Adrenal gland (tissue), 5 donors: ENCODE results near the gene ARHGAP30.

Source experiments
- POLR2A ChIP-seq, 2 donors: fragments of 450-650 bp; IDR thresholded peaks; one replicate each; pipeline ENCODE4 v1.6.1; 2017; ENCODE audit warnings: antibody characterized with exemption in 2 of 2, mild to moderate bottlenecking in 2 of 2, moderate library complexity in 1 of 2
- TF ChIP-seq, protein P1 (sequence below), 6 experiments: fragments of 450-650 bp in 4 of 6; fragments of 200-600 bp in 2 of 6; sonication (generic) in 1 of 6; IDR thresholded peaks; 1 replicate in 5 of 6; 2 replicates in 1 of 6; pipeline versions ENCODE4 v1.5.1 to v1.8.0; 2016 to 2021; ENCODE audit warnings: antibody characterized with exemption in 6 of 6, mild to moderate bottlenecking in 2 of 6, moderate library complexity in 1 of 6
- donor health status: DM: no; HTN: no; CAD: no.

DNA sequence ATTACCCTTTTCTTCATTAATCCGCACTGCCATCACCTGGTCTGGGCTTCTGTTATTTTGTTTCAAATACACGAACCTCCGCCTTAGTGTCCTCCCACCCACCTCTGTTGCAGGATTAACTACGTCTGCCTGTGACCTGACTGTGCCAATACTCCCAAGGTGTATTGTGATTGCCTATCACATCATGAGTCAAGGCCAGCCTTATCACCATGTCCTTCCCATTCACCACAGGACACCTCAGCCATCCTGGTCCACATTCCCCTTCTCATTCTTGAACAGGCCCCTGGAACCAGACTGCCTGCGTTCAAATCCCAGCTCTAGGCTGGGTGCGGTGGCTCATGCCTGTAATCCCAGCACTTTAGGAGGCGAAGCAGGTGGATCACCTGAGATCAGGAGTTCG is 63.1 kb downstream of the ARHGAP30 start:
- TF ChIP-seq, protein P1, sequence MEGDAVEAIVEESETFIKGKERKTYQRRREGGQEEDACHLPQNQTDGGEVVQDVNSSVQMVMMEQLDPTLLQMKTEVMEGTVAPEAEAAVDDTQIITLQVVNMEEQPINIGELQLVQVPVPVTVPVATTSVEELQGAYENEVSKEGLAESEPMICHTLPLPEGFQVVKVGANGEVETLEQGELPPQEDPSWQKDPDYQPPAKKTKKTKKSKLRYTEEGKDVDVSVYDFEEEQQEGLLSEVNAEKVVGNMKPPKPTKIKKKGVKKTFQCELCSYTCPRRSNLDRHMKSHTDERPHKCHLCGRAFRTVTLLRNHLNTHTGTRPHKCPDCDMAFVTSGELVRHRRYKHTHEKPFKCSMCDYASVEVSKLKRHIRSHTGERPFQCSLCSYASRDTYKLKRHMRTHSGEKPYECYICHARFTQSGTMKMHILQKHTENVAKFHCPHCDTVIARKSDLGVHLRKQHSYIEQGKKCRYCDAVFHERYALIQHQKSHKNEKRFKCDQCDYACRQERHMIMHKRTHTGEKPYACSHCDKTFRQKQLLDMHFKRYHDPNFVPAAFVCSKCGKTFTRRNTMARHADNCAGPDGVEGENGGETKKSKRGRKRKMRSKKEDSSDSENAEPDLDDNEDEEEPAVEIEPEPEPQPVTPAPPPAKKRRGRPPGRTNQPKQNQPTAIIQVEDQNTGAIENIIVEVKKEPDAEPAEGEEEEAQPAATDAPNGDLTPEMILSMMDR (IDR thresholded peaks at IDR 0.05), result no peak
- TF ChIP-seq POLR2A (IDR thresholded peaks at IDR 0.05), result no peak
